AG09309 (cell line): ENCODE data around the gene SLC35G3.
"Not testable (repeated sequence)": the region's sequence is repeated elsewhere in the genome, so short reads cannot be mapped to it uniquely, and the experiment has no call there.

Experiments
- DNase-seq: peaks from one replicate; pipeline ENCODE4 v3.0.0-alpha.2; 2010; ENCODE audit warnings: low read depth
- H3K4me3 ChIP-seq: 2 replicates; pipeline ENCODE4 v1.5.1; 2011; ENCODE audit warnings: mild to moderate bottlenecking, low read depth, low read length, moderate library complexity; ENCODE audit not compliant: control insufficient read depth
- TF ChIP-seq, protein P1 (sequence below): IDR thresholded peaks from 2 replicates; pipeline ENCODE4 v1.5.1; 2011; ENCODE audit warnings: mild to moderate bottlenecking, low read depth, low read length, inconsistent platforms; ENCODE audit not compliant: insufficient read depth, control insufficient read depth; ENCODE audit errors: missing control alignments

SLC35G3 gene

DNA sequence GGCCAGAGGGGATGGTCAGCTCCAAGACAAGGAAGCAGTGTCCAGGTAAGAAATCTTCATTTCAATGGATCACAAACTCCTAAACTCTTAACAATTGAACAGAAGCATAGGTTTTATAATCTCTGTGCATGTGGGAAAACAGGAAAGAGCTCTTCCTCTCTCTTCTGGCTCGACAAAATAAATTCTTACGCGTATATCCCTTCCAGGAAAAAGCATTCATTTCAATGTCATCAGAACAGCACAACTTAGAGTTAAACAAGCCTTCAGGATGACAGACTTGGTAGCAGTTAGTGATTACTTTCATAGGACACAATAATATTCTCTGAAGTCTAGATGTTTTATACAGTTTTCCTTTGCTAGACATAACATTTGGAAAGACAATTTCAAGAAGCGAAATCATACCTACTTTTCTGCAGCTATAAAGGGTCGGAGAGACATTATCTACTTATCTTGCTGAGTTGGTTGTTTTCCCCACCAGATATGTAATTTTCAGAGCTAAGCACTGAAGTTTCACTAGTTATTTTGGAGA lies 19.3 kb upstream of the SLC35G3 start:
- no peak overlapping the region for H3K4me3 ChIP-seq
- TF ChIP-seq, protein P1, sequence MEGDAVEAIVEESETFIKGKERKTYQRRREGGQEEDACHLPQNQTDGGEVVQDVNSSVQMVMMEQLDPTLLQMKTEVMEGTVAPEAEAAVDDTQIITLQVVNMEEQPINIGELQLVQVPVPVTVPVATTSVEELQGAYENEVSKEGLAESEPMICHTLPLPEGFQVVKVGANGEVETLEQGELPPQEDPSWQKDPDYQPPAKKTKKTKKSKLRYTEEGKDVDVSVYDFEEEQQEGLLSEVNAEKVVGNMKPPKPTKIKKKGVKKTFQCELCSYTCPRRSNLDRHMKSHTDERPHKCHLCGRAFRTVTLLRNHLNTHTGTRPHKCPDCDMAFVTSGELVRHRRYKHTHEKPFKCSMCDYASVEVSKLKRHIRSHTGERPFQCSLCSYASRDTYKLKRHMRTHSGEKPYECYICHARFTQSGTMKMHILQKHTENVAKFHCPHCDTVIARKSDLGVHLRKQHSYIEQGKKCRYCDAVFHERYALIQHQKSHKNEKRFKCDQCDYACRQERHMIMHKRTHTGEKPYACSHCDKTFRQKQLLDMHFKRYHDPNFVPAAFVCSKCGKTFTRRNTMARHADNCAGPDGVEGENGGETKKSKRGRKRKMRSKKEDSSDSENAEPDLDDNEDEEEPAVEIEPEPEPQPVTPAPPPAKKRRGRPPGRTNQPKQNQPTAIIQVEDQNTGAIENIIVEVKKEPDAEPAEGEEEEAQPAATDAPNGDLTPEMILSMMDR = no peak

DNA sequence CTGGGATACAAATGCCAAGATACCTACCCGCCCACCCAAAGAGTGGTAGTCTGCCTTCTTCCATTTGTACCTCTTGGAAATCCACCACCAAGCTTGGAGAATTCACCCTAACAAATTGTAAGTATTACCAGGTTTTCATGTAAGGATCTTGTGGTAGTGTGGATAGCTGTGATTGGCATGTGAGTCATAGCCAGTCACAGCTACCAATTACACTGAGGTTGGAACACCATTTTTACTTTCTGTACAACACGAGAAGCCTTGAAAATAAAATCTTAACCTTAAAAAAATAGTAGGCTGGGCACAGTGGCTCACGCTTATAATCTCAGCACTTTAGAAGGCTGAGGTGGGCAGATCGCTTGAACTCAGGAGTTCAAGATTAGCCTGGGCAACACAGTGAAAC lies 18.5 kb upstream of the SLC35G3 start:
- DNase-seq = no peak
- H3K4me3 ChIP-seq = no peak overlapping the region
- TF ChIP-seq, protein P1 = no peak

More for the DNA sequence above, 19.3 kb upstream of the SLC35G3 start:
- no peak for DNase-seq

DNA sequence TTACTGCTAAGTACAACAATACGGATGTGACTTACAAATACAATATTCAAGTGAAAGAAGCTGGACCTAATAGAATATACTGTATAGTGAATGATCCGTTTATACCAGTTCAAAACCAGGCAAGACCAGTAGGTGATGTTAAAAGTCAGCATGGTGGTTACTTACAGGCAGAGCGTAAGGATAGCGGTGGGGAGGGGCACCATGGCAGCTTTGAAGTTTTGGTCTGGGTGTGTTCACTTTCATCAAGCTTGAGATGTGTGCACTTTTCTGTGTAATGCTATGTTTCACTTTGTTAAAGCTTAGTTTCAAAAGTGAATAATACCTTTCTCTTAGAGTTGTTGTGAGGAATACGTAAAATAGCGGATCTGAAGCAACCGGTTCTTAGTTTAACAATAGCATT lies 16.5 kb upstream of the SLC35G3 start:
- DNase-seq = no peak
- H3K4me3 ChIP-seq = no peak overlapping the region
- TF ChIP-seq, protein P1 = no peak

DNA sequence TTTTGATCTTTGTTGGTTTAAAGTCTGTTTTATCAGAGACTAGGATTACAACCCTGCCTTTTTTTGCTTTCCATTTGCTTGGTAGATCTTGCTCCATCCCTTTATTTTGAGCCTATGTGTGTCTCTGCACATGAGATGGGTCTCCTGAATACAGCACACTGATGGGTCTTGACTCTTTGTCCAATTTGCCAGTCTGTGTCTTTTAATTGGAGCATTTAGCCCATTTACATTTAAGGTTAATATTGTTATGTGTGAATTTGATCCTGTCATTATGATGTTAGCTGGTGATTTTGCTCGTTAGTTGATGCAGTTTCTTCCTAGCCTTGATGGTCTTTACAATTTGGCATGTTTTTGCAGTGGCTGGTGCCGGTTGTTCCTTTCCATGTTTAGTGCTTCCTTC lies 8.4 kb upstream of the SLC35G3 start:
- DNase-seq, H3K4me3 ChIP-seq: not testable (repeated sequence)

DNA sequence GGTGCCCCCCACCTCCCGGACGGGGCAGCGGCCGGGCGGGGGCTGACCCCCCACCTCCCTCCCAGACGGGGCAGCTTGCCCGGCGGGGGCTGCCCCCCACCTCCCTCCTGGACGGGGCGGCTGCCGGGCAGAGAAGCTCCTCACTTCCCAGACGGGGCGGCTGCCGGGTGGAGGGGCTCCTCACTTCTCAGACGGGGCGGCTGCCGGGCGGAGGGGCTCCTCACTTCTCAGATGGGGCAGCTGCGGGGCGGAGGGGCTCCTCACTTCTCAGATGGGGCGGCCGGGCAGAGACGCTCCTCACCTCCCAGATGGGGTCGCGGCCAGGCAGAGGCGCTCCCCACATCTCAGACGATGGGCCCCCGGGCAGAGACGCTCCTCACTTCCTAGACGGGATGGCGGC lies 869 bp upstream of the SLC35G3 start:
- not testable (repeated sequence) for H3K4me3 ChIP-seq, DNase-seq

DNA sequence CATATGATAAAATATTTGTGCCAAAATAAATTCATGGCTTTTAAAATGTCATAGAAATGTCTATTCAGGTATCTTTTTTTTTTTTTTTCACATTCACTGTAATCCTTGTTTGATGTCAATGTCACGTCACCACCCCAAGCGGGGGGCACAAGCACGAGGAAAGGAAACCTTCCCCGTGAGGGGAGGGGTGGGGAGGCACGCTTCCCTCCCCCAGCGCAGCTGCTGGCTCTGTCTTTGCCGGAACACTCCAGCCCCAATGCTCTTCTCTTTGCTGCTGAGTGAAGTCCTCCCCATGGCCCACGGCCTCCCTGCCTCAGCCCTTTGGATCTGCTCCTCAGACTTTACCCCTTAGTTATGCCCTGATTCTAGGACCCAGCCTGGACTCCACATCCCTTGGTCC lies 1.5 kb downstream of the SLC35G3 start:
- DNase-seq = no peak
- TF ChIP-seq, protein P1 = no peak
- H3K4me3 ChIP-seq = no peak overlapping the region

DNA sequence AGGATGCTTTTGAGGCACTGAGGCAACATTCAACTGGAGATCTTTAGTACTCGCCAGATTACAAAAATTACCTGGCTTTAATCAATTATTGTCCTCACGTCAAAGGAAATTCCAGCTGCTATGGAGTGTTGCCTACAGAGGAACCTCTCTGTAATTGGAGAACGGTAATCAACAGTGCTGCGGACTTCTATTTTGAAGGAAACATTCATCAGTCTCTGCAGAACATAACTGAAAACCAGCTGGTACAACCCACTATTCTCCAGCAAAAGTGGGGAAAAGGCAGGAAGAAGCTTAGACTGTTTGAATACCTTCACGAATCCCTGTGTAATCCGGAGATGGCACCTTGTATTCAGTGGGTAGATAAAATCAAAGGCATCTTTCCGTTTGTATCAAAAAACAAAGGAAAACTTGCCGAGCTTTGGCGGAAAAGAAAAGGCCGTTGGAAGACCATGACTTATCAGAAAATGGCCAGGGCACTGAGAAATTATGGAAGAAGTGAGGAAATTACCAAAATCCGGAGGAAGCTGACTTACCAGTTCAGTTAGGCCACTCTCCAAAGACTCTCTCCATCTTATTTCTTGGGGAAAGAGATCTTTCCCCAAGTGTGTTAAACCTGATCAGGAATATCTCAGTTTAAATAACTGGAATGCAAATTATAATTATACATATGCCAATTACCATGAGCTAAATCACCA lies 3.0 kb downstream of the SLC35G3 start:
- no peak for DNase-seq
- H3K4me3 ChIP-seq = no peak overlapping the region
- TF ChIP-seq, protein P1 = no peak

DNA sequence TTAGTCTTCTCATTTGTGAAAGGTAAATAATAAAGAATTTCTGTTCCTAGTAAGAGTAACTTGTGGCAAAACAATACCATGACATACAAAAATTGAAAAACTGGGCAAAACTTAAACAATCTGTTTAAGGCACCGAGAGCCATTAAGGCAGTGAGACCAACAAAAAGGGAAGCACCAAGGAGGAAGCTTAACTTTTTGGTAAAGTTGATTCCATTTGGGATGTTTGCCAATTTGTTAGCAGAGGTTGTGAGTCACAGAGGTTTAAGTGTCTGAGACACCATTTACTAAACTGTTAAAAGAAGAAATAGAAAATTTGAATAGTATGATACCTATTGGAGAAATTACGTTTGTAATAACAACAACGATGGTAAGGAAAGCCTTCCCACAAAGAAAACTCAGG lies 4.9 kb downstream of the SLC35G3 start:
- DNase-seq = no peak
- TF ChIP-seq, protein P1 = no peak
- no peak overlapping the region for H3K4me3 ChIP-seq
